PC-9 (cell line): ENCODE data around the gene CDS1. TPM values are rescaled to one million over a fixed set of nuclear protein-coding genes. Genes with fewer than 3 reads are reported as not detected.
"Not testable (repeated sequence)": the region's sequence is repeated elsewhere in the genome, so short reads cannot be mapped to it uniquely, and the experiment has no call there.

Experiments
- BruUV-seq: library from RNA; stranded (reverse); fragments of 400-500 nt; replicated peaks from 2 replicates; lab custom pipeline; 2021; lab: Mats Ljungman, UMichigan
- CTCF ChIA-PET: fragments of 300-600 bp; sonication (Branson Sonifier 250); formaldehyde crosslinking; loops from one replicate; lab custom pipeline; 2022; ENCODE audit warnings: antibody characterized with exemption; lab: Charles Lee
- POLR2A ChIA-PET: fragments of 300-600 bp; sonication (Branson Sonifier 250); formaldehyde crosslinking; loops from one replicate; lab custom pipeline; 2022; ENCODE audit warnings: antibody characterized with exemption; ENCODE audit not compliant: unreplicated experiment; lab: Charles Lee
- DNase-seq, 2 experiments: peaks; one replicate each; pipeline versions ENCODE4 v3.0.0 to v3.0.0-alpha.2; 2015 to 2022; ENCODE audit warnings: mixed read lengths in 1 of 2
- H2AFZ ChIP-seq: fragments of 200-600 bp; sonication (generic); 2 replicates; pipeline ENCODE4 v1.8.1; 2017; ENCODE audit warnings: antibody characterized with exemption
- H3F3A ChIP-seq: fragments of 200-600 bp; sonication (generic); 2 replicates; pipeline ENCODE4 v1.8.1; 2017; ENCODE audit warnings: antibody characterized with exemption, mild to moderate bottlenecking, low read depth; ENCODE audit not compliant: insufficient read depth
- H3K27ac ChIP-seq: fragments of 200-600 bp; sonication (generic); 2 replicates; pipeline ENCODE4 v1.6.1; 2016; ENCODE audit warnings: mixed run types
- H3K27me3 ChIP-seq: fragments of 200-600 bp; sonication (generic); 2 replicates; pipeline ENCODE4 v1.6.1; 2016; ENCODE audit warnings: low read depth, mixed run types; ENCODE audit not compliant: insufficient read depth
- H3K36me3 ChIP-seq: fragments of 200-600 bp; sonication (generic); 2 replicates; pipeline ENCODE4 v1.6.1; 2016; ENCODE audit warnings: low read depth, mixed run types
- H3K4me1 ChIP-seq: fragments of 200-600 bp; sonication (generic); replicated peaks from 2 replicates; pipeline ENCODE4 v1.6.1; 2016; ENCODE audit warnings: mixed run types; ENCODE audit not compliant: insufficient read depth
- H3K4me2 ChIP-seq: fragments of 200-600 bp; sonication (generic); 2 replicates; pipeline ENCODE4 v1.6.1; 2017; ENCODE audit warnings: mixed run types
- H3K4me3 ChIP-seq: fragments of 200-600 bp; sonication (generic); 2 replicates; pipeline ENCODE4 v1.6.1; 2016; ENCODE audit warnings: mixed run types
- H3K79me2 ChIP-seq: fragments of 200-600 bp; sonication (generic); 2 replicates; pipeline ENCODE4 v1.6.1; 2017; ENCODE audit warnings: low read depth, mixed run types
- H3K9me2 ChIP-seq: fragments of 200-600 bp; sonication (generic); 2 replicates; pipeline ENCODE4 v1.8.1; 2017; ENCODE audit warnings: mild to moderate bottlenecking; ENCODE audit not compliant: insufficient read depth
- H3K9me3 ChIP-seq: fragments of 200-600 bp; sonication (generic); 2 replicates; pipeline ENCODE4 v1.8.1; 2016; ENCODE audit warnings: low read depth; ENCODE audit not compliant: insufficient read depth
- H4K20me1 ChIP-seq: fragments of 200-600 bp; sonication (generic); 2 replicates; pipeline ENCODE4 v1.8.1; 2017; ENCODE audit not compliant: insufficient read depth
- CTCF ChIP-seq: fragments of 200-600 bp; sonication (generic); conservative IDR thresholded peaks from 2 replicates; pipeline ENCODE4 v1.6.1; 2017; ENCODE audit warnings: mixed run types, antibody characterized with exemption, mild to moderate bottlenecking, moderate library complexity
- EZH2 ChIP-seq: fragments of 200-600 bp; sonication (generic); IDR thresholded peaks from 2 replicates; pipeline ENCODE4 v1.8.0; 2017; ENCODE audit warnings: antibody characterized with exemption, low read depth
- intact Hi-C: fragments of 100-400 bp; cut with micrococcal nuclease; formaldehyde crosslinking; loops from one replicate; pipeline ENCODE4 v1.10.0; 2022; ENCODE audit not compliant: unreplicated experiment
- total RNA-seq: library from RNA; stranded (reverse); gene quantifications from 2 replicates; pipeline ENCODE4 v1.2.3, GENCODE V29; 2021

CDS1 gene
- total RNA-seq, 1 experiment from 2014 or later: 35.6 TPM

GRCh38 chr4:84652478-84652877, 69.6 kb downstream of the CDS1 start:
- intact Hi-C loops: no loop called here
- POLR2A ChIA-PET: no interaction called here
- CTCF ChIA-PET: no interaction called here
- H3K9me2 ChIP-seq: no peaks in the 10 kb centered on the region
- no peaks in the 10 kb centered on the region for H3K79me2 ChIP-seq
- H3K4me2 ChIP-seq: no peak overlapping the region
- 0 out of 2 replicates have a peak, but pooled peaks cover 5% of the 10 kb centered on the region for H3K36me3 ChIP-seq
- H3F3A ChIP-seq: no peaks in the 10 kb centered on the region
- no peaks in the 10 kb centered on the region for H4K20me1 ChIP-seq
- no peak for TF ChIP-seq CTCF
- no peak for TF ChIP-seq EZH2
- no peak overlapping the region for H2AFZ ChIP-seq
- no peak overlapping the region for H3K27ac ChIP-seq
- peaks cover 4% of the 10 kb centered on the region; the same call in 1 of the 2 replicates for H3K9me3 ChIP-seq
- no TSS peak for BruUV-seq
- H3K4me3 ChIP-seq: no peak overlapping the region
- no peaks in the 10 kb centered on the region for H3K27me3 ChIP-seq
- H3K4me1 ChIP-seq: no peaks in the 10 kb centered on the region
- DNase-seq: no peak

- POLR2A ChIA-PET: no interaction called here
Measured at GRCh38 chr4:84660606-84661005, 77.7 kb downstream of the CDS1 start.

GRCh38 chr4:84661191-84661939, 78.4 kb downstream of the CDS1 start:
- H3K27ac ChIP-seq: no peak overlapping the region
- TF ChIP-seq CTCF: no peak
- TF ChIP-seq EZH2: no peak
- ChIA-PET CTCF (no interaction called here), POLR2A (no interaction called here)
- H3K27me3 ChIP-seq: no peaks in the 10 kb centered on the region
- H3K9me3 ChIP-seq: no peaks in the 10 kb centered on the region
- H3K79me2 ChIP-seq: no peaks in the 10 kb centered on the region
- H3K36me3 ChIP-seq: no peaks in the 10 kb centered on the region
- DNase-seq: no peak
- no peaks in the 10 kb centered on the region for H3K4me1 ChIP-seq
- H2AFZ ChIP-seq: no peak overlapping the region
- no peaks in the 10 kb centered on the region for H3K9me2 ChIP-seq
- no peak overlapping the region for H3K4me2 ChIP-seq
- no peaks in the 10 kb centered on the region for H3F3A ChIP-seq
- H4K20me1 ChIP-seq: no peaks in the 10 kb centered on the region
- no TSS peak for BruUV-seq
- intact Hi-C loops: no loop called here
- no peak overlapping the region for H3K4me3 ChIP-seq

More at GRCh38 chr4:84660606-84661005, 77.7 kb downstream of the CDS1 start:
- intact Hi-C loops: no loop called here
- TF ChIP-seq EZH2 (no peak), CTCF (no peak)
- H3K9me2 ChIP-seq: no peaks in the 10 kb centered on the region
- no TSS peak for BruUV-seq
- no peak overlapping the region for H3K4me3 ChIP-seq
- no peaks in the 10 kb centered on the region for H3K27me3 ChIP-seq
- H3F3A ChIP-seq: no peaks in the 10 kb centered on the region
- DNase-seq: no peak
- no peaks in the 10 kb centered on the region for H3K4me1 ChIP-seq
- no peak overlapping the region for H3K27ac ChIP-seq
- CTCF ChIA-PET: no interaction called here
- no peaks in the 10 kb centered on the region for H3K79me2 ChIP-seq
- H3K4me2 ChIP-seq: no peak overlapping the region
- no peak overlapping the region for H2AFZ ChIP-seq
- H3K36me3 ChIP-seq: no peaks in the 10 kb centered on the region
- peaks cover 4% of the 10 kb centered on the region; the same call in 1 of the 2 replicates for H3K9me3 ChIP-seq
- no peaks in the 10 kb centered on the region for H4K20me1 ChIP-seq

GRCh38 chr4:84664767-84665166, 81.8 kb downstream of the CDS1 start:
- H3K4me3 ChIP-seq, H3K27me3 ChIP-seq, H3K4me1 ChIP-seq, DNase-seq, intact Hi-C loops, H3K36me3 ChIP-seq, H3K9me2 ChIP-seq, POLR2A ChIA-PET, H3K4me2 ChIP-seq, H3F3A ChIP-seq, H3K27ac ChIP-seq, H3K9me3 ChIP-seq, H2AFZ ChIP-seq, CTCF ChIA-PET, H3K79me2 ChIP-seq, BruUV-seq, H4K20me1 ChIP-seq: not testable (repeated sequence)
